ENCODE data around the gene BLVRB.
"Not testable (repeated sequence)": the region's sequence is repeated elsewhere in the genome, so short reads cannot be mapped to it uniquely, and the experiment has no call there.

The BLVRB gene

GRCh38 chr19:40414542-40415535, 50.7 kb downstream of the BLVRB start:
- no peak for DNase-seq
- intact Hi-C loops (cut with DNase I): no loop called here

- intact Hi-C loops (cut with DNase I): no loop called here
- no peak for DNase-seq
These were observed 52.2 kb downstream of the BLVRB start, which contains the start of gene PRX for GRCh38 chr19:40413291-40413845. Gene PRX (minus strand): TSS chr19:40413378. CDS start chr19:40407932, 5,446 bp downstream.

- intact Hi-C loops (cut with DNase I): no loop called here
- DNase-seq: no peak
These were observed 52.7 kb downstream of the BLVRB start for GRCh38 chr19:40412866-40413265.

GRCh38 chr19:40411958-40412499, 53.5 kb downstream of the BLVRB start:
- intact Hi-C loops (cut with DNase I): no loop called here
- no peak for DNase-seq

GRCh38 chr19:40411125-40411842, 54.3 kb downstream of the BLVRB start:
- no peak for DNase-seq
- intact Hi-C loops (cut with DNase I): no loop called here

- intact Hi-C loops (cut with DNase I): no loop called here
- DNase-seq: no peak
These were observed 55.5 kb downstream of the BLVRB start for GRCh38 chr19:40410030-40410389.

GRCh38 chr19:40408598-40408925, 57.0 kb downstream of the BLVRB start:
- intact Hi-C loops (cut with DNase I); DNase-seq: not testable (repeated sequence)

- no peak for DNase-seq
- intact Hi-C loops (cut with DNase I): no loop called here
These were observed 57.6 kb downstream of the BLVRB start for GRCh38 chr19:40407714-40408597.

- intact Hi-C loops (cut with DNase I): no loop called here
- DNase-seq: peak; percentile 28 to 79 (median 62)
These were observed 62.1 kb downstream of the BLVRB start for GRCh38 chr19:40403262-40403984.

GRCh38 chr19:40400559-40400958, 65.0 kb downstream of the BLVRB start:
- DNase-seq: no peak
- intact Hi-C loops (cut with DNase I): no loop called here

- intact Hi-C loops (cut with DNase I): no loop called here
- peak; percentile 37 to 91 (median 70) for DNase-seq
These were observed 67.0 kb downstream of the BLVRB start for GRCh38 chr19:40398417-40399131.

All from head of caudate nucleus (tissue), 42 donors.